H1 (cell line): Measurements from ENCODE around the gene PAX8. TPM values are rescaled to one million over a fixed set of nuclear protein-coding genes. Genes with fewer than 3 reads are reported as not detected.

Experiments used
- CTCF ChIA-PET: fragments of 300-600 bp; sonication (Branson Sonifier 250); formaldehyde crosslinking; loops from one replicate; lab custom pipeline; 2021; ENCODE audit not compliant: partially characterized antibody; lab: Charles Lee
- POLR2A ChIA-PET: fragments of 300-600 bp; sonication (Branson Sonifier 250); formaldehyde crosslinking; loops from one replicate; lab custom pipeline; 2021; ENCODE audit warnings: inconsistent platforms; ENCODE audit not compliant: partially characterized antibody; lab: Charles Lee
- DNase-seq, 2 experiments: peaks; one replicate each; pipeline versions ENCODE4 v3.0.0 to v3.0.0-alpha.2; 2010 to 2022; ENCODE audit warnings: low spot score in 2 of 2, low read depth in 1 of 2, mixed read lengths in 1 of 2
- FAIRE-seq: peaks from 2 replicates; lab custom pipeline; 2011; peaks lifted over from hg19 to GRCh38; lab: Jason Lieb, UNC
- H2AFZ ChIP-seq: 2 replicates; pipeline ENCODE4 v1.8.1; 2012; ENCODE audit warnings: low read length, inconsistent platforms
- H2AK5ac ChIP-seq: 2 replicates; pipeline ENCODE4 v1.6.1; 2013; ENCODE audit warnings: low read depth, low read length
- H2BK120ac ChIP-seq: replicated peaks from 2 replicates; pipeline ENCODE3; 2013; ENCODE audit warnings: low read depth, low read length, inconsistent platforms
- H2BK12ac ChIP-seq: 2 replicates; pipeline ENCODE4 v1.6.1; 2013; ENCODE audit warnings: low read depth, low read length
- H2BK15ac ChIP-seq: 2 replicates; pipeline ENCODE4 v1.6.1; 2013; ENCODE audit warnings: low read length
- H2BK20ac ChIP-seq: 2 replicates; pipeline ENCODE4 v1.6.1; 2013; ENCODE audit warnings: low read length
- H2BK5ac ChIP-seq: 2 replicates; pipeline ENCODE4 v1.6.1; 2013; ENCODE audit warnings: low read depth, low read length
- H3K14ac ChIP-seq: 2 replicates; pipeline ENCODE4 v1.6.1; 2013; ENCODE audit warnings: inconsistent platforms; ENCODE audit not compliant: insufficient read length
- H3K18ac ChIP-seq: 2 replicates; pipeline ENCODE4 v1.6.1; 2013; ENCODE audit warnings: low read length; ENCODE audit errors: extremely low read depth
- H3K23ac ChIP-seq: 2 replicates; pipeline ENCODE4 v1.6.1; 2013; ENCODE audit warnings: inconsistent platforms; ENCODE audit not compliant: insufficient read length
- H3K23me2 ChIP-seq: 2 replicates; pipeline ENCODE4 v1.6.1; 2013; ENCODE audit warnings: low read depth, low read length
- H3K27ac ChIP-seq: 2 replicates; pipeline ENCODE4 v1.6.1; 2011; ENCODE audit warnings: low read depth, low read length, inconsistent platforms
- H3K27me3 ChIP-seq, 4 experiments: replicated peaks in 1 of 4; 1 replicate in 1 of 4; 2 replicates in 3 of 4; pipeline versions ENCODE4 v1.6.1 to v1.8.1; 2011 to 2013; ENCODE audit warnings: low read length in 3 of 4, mild to moderate bottlenecking in 3 of 4, inconsistent platforms in 2 of 4, mixed read lengths in 2 of 4, moderate library complexity in 1 of 4; ENCODE audit not compliant: control insufficient read depth in 3 of 4, insufficient read depth in 3 of 4; ENCODE audit errors: extremely low read depth in 1 of 4
- H3K36me3 ChIP-seq, 4 experiments: 2 replicates each; pipeline versions ENCODE4 v1.6.1 to v1.8.1; 2011 to 2013; ENCODE audit warnings: mild to moderate bottlenecking in 4 of 4, low read length in 3 of 4, moderate library complexity in 2 of 4, control low read depth in 1 of 4, inconsistent platforms in 1 of 4; ENCODE audit not compliant: insufficient read depth in 4 of 4, control insufficient read depth in 2 of 4
- H3K4ac ChIP-seq: replicated peaks from 2 replicates; pipeline ENCODE3; 2013; ENCODE audit warnings: low read length, low read depth, mixed read lengths, inconsistent platforms; ENCODE audit not compliant: insufficient read length
- H3K4me1 ChIP-seq, 4 experiments: replicated peaks in 1 of 4; 1 replicate in 1 of 4; 2 replicates in 3 of 4; pipeline versions ENCODE4 v1.6.1 to v1.8.1; 2011 to 2013; ENCODE audit warnings: low read length in 3 of 4, inconsistent platforms in 2 of 4, mixed read lengths in 1 of 4; ENCODE audit not compliant: insufficient read depth in 4 of 4, control insufficient read depth in 3 of 4
- H3K4me2 ChIP-seq, 2 experiments: 2 replicates each; pipeline versions ENCODE4 v1.6.1 to v1.8.1; 2011 to 2013; ENCODE audit warnings: low read depth in 2 of 2, low read length in 2 of 2, control low read depth in 1 of 2, inconsistent platforms in 1 of 2, mild to moderate bottlenecking in 1 of 2; ENCODE audit not compliant: insufficient read depth in 1 of 2
- H3K4me3 ChIP-seq, 4 experiments: fragments of 200-600, 300-600 bp in 1 of 4; sonication (generic), shearing (Covaris generic), sonication (Bioruptor Twin) in 1 of 4; 2 replicates each; pipeline versions ENCODE4 v1.5.1 to v1.8.1; 2011 to 2016; ENCODE audit warnings: low read length in 4 of 4, low read depth in 3 of 4, control low read depth in 2 of 4, inconsistent platforms in 2 of 4, mild to moderate bottlenecking in 2 of 4, mixed read lengths in 1 of 4, moderate library complexity in 1 of 4; ENCODE audit not compliant: insufficient read depth in 2 of 4; ENCODE audit errors: extremely low read depth in 1 of 4
- H3K56ac ChIP-seq: replicated peaks from 2 replicates; pipeline ENCODE3; 2013; ENCODE audit warnings: low read depth, mild to moderate bottlenecking, mixed read lengths, low read length, inconsistent platforms; ENCODE audit not compliant: insufficient read length
- H3K79me1 ChIP-seq: 2 replicates; pipeline ENCODE4 v1.6.1; 2013; ENCODE audit warnings: low read depth, low read length, control low read depth
- H3K79me2 ChIP-seq, 2 experiments: 2 replicates each; pipeline versions ENCODE4 v1.6.1 to v1.8.1; 2012 to 2013; ENCODE audit warnings: low read length in 2 of 2, mild to moderate bottlenecking in 2 of 2, inconsistent platforms in 1 of 2; ENCODE audit not compliant: insufficient read depth in 2 of 2, control insufficient read depth in 1 of 2
- H3K9ac ChIP-seq, 4 experiments: replicated peaks in 1 of 4; 1 replicate in 1 of 4; 2 replicates in 3 of 4; pipeline versions ENCODE4 v1.6.1 to v1.8.1; 2011 to 2013; ENCODE audit warnings: low read depth in 3 of 4, low read length in 3 of 4, control low read depth in 2 of 4, mild to moderate bottlenecking in 2 of 4, moderate library complexity in 2 of 4, inconsistent platforms in 1 of 4; ENCODE audit errors: extremely low read depth in 1 of 4
- H3K9me3 ChIP-seq, 2 experiments: 2 replicates each; pipeline versions ENCODE4 v1.6.1 to v1.8.1; 2012 to 2013; ENCODE audit warnings: mild to moderate bottlenecking in 2 of 2, moderate library complexity in 2 of 2, control low read depth in 1 of 2, inconsistent platforms in 1 of 2, low read depth in 1 of 2, low read length in 1 of 2, mixed read lengths in 1 of 2; ENCODE audit not compliant: insufficient read depth in 2 of 2
- H4K20me1 ChIP-seq, 2 experiments: replicated peaks in 1 of 2; 2 replicates each; pipeline versions ENCODE3 to v1.8.1; 2011 to 2013; ENCODE audit warnings: inconsistent platforms in 2 of 2, low read length in 2 of 2, mild to moderate bottlenecking in 1 of 2; ENCODE audit not compliant: insufficient read depth in 2 of 2, control insufficient read depth in 1 of 2
- H4K5ac ChIP-seq: 2 replicates; pipeline ENCODE4 v1.6.1; 2013; ENCODE audit warnings: low read length, low read depth, mixed read lengths, inconsistent platforms; ENCODE audit not compliant: insufficient read length
- H4K8ac ChIP-seq: 2 replicates; pipeline ENCODE4 v1.8.0; 2013; ENCODE audit warnings: mild to moderate bottlenecking, moderate library complexity, low read length, inconsistent platforms; ENCODE audit not compliant: insufficient read depth; ENCODE audit errors: extremely low read depth
- H4K91ac ChIP-seq: replicated peaks from 2 replicates; pipeline ENCODE3; 2013; ENCODE audit warnings: low read length, mixed read lengths, inconsistent platforms; ENCODE audit not compliant: insufficient read length
- FOSL1 ChIP-seq: IDR thresholded peaks from 2 replicates; pipeline ENCODE4 v1.6.1; 2011; ENCODE audit warnings: mild to moderate bottlenecking, low read depth, low read length, moderate library complexity; ENCODE audit not compliant: insufficient read depth
- GTF2F1 ChIP-seq: IDR thresholded peaks from 2 replicates; pipeline ENCODE4 v1.6.1; 2012; ENCODE audit warnings: low read depth, low read length, improper control_type of control experiment, borderline replicate concordance
- HDAC2 ChIP-seq, 2 experiments: fragments of 300-600 bp in 1 of 2; sonication (generic) in 1 of 2; IDR thresholded peaks; 2 replicates each; pipeline ENCODE4 v1.6.1; 2011 to 2012; ENCODE audit warnings: low read depth in 2 of 2, low read length in 2 of 2, mild to moderate bottlenecking in 2 of 2, moderate library complexity in 2 of 2, borderline replicate concordance in 1 of 2, inconsistent platforms in 1 of 2
- SAP30 ChIP-seq: fragments of 300-600 bp; sonication (generic); IDR thresholded peaks from 2 replicates; pipeline ENCODE4 v1.7.1; 2012; ENCODE audit warnings: low read length, moderate library complexity, mild to moderate bottlenecking, inconsistent platforms; ENCODE audit not compliant: insufficient read depth, insufficient replicate concordance
- SUZ12 ChIP-seq: fragments of 200-600 bp; sonication (generic); IDR thresholded peaks from 2 replicates; pipeline ENCODE4 v1.6.1; 2012; ENCODE audit warnings: mild to moderate bottlenecking, inconsistent platforms, low read length, moderate library complexity, mixed read lengths
- ZNF274 ChIP-seq: IDR thresholded peaks from 2 replicates; pipeline ENCODE4 v1.7.0; 2012; ENCODE audit warnings: low read length, borderline replicate concordance; ENCODE audit errors: extremely low read depth
- WGBS, 2 experiments: shearing (Covaris generic) in 1 of 2; methylation state at CpG; one replicate each; pipeline versions ENCODE4 v1.1.6 to v1.1.7; 2013 to 2015; ENCODE audit warnings: low lambda C conversion rate in 2 of 2, mixed read lengths in 2 of 2, inconsistent platforms in 1 of 2, low coverage in 1 of 2, missing lambda C conversion rate in 1 of 2; ENCODE audit not compliant: insufficient replicate concordance in 2 of 2, insufficient coverage in 1 of 2, insufficient read length in 1 of 2; ENCODE audit errors: extremely low coverage in 1 of 2, missing lambda C conversion rate in 1 of 2; 5-methylcytosine and 5-hydroxymethylcytosine counted together
- polyA plus RNA-seq, 7 experiments: library from polyadenylated mRNA; depleted of rRNA in 3 of 7; stranded (reverse) in 5 of 7; unstranded in 2 of 7; fragments of >200 nt in 5 of 7; fragments of 200-250 nt in 2 of 7; gene quantifications; 1 replicate in 5 of 7; 2 replicates in 1 of 7; 4 replicates in 1 of 7; pipeline versions ENCODE4 v1.2.1 to v1.2.3, GENCODE V29; 2011 to 2013; ENCODE audit warnings: missing spikeins in 2 of 7, mixed read lengths in 2 of 7
- total RNA-seq: library from RNA; stranded (reverse); fragmentation: NEBNext Ultra II Directional; extraction: Animal tissue kit (Norgen Biotek cat#: 25700); gene quantifications from 2 replicates; pipeline ENCODE4 v1.2.1, GENCODE V29; 2021

PAX8 gene
- total and polyA plus RNA-seq, 2 of the 8 experiments (the other 6 are each of a cell fraction or from before 2014, with no cell fraction given) = 0.02 TPM; not detected in 1

- CTCF ChIA-PET = interaction anchor here (0.7 to 5.1 kb wide), 14 partner anchors 9 to 179 kb away, joined by 3 to 43 read pairs (median 4); no protein-coding TSS in a partner anchor
- Histone ChIP-seq H3K23ac (no peak overlapping the region), H3K56ac (no peak overlapping the region), H3K79me1 (no peaks in the 10 kb centered on the region), H3K23me2 (no peaks in the 10 kb centered on the region), H4K5ac (no peak overlapping the region), H3K9ac (no peak overlapping the region), H3K9me3 (no peaks in the 10 kb centered on the region), H3K4me1 (peaks cover 0 to 2% (median 0%) of the 10 kb centered on the region in 4 experiments; a peak in 2 of 7 replicates), H3K4me2 (no peak overlapping the region), H3K14ac (no peak overlapping the region), H2BK120ac (no peak overlapping the region), H3K79me2 (no peaks in the 10 kb centered on the region), H3K27ac (no peak overlapping the region), H3K18ac (no peak overlapping the region), H3K27me3 (peaks cover 0 to 3% (median 0%) of the 10 kb centered on the region in 4 experiments; a peak in 1 of 7 replicates), H4K20me1 (no peaks in the 10 kb centered on the region), H4K8ac (no peak overlapping the region; the same call in 1 of the 2 replicates), H2BK20ac (no peak overlapping the region), H3K4ac (no peak overlapping the region), H3K4me3 (no peak overlapping the region), H4K91ac (no peak overlapping the region), H2BK15ac (no peak overlapping the region), H2BK5ac (no peak overlapping the region), H3K36me3 (no peaks in the 10 kb centered on the region), H2AFZ (no peak overlapping the region), H2BK12ac (no peak overlapping the region), H2AK5ac (no peak overlapping the region)
- TF ChIP-seq FOSL1 (no peak), ZNF274 (no peak), SUZ12 (no peak), SAP30 (no peak), GTF2F1 (no peak), HDAC2 (IDR thresholded peaks at IDR 0.05; ENCODE audit: borderline replicate concordance in 1 of 2, low read depth in 2 of 2, low read length in 2 of 2) (no peak)
- no peak for FAIRE-seq
- DNase-seq = no peak
- POLR2A ChIA-PET = interaction anchor here (1.4 to 2.1 kb wide), 2 partner anchors 9 to 13 kb away, joined by 3 to 7 read pairs; no protein-coding TSS in a partner anchor
- 90% methylated on average over 13 of the region's 13 CpGs; no CpG with 5 or more reads in 1 of the 2 experiments for WGBS, 2 experiments
Observed at GRCh38 chr2:113211226-113212105, 67.3 kb downstream of the PAX8 start.
